ENCODE results near the gene RPTOR.

RPTOR gene

DNA sequence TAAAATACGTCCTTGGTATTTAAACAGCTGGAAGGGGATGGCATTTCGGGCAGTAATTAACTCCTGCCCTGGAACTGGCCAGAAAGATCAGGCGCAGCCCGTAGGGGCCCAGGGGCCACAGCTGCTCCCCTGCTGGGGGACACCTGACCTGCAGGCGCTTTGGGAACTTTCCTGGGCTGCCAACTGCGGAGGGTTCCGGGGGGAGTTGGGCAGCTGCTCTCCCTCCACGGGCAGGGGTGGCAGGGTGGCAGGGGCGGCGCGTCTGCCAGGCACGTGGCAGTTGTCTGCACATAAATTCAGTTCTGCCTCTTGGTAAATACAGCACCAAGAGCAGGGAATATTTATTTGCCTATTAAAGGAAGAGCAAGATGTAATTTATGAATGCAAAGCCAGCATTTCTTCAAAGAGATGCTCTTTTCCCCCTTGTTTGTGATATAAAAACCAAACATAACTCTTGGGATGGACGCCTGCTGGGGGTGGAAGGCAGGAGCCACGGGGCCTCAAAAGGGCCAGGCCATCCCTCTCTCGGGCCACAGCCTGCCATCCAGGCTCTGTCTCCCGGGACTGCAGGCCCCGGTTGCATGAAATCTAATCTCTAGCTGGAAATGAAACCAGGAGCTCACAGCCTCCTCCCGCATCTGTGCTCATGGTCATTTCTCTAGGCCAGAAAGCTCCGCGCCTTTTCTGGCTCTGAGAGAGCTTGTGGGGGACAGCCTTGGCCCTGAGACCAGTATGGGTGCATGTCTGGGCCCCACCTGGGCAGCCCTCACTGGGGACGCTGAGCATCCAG is 417.1 kb downstream of the RPTOR start:
- DNase-seq (ENCODE audit: low read depth) = no peak

DNA sequence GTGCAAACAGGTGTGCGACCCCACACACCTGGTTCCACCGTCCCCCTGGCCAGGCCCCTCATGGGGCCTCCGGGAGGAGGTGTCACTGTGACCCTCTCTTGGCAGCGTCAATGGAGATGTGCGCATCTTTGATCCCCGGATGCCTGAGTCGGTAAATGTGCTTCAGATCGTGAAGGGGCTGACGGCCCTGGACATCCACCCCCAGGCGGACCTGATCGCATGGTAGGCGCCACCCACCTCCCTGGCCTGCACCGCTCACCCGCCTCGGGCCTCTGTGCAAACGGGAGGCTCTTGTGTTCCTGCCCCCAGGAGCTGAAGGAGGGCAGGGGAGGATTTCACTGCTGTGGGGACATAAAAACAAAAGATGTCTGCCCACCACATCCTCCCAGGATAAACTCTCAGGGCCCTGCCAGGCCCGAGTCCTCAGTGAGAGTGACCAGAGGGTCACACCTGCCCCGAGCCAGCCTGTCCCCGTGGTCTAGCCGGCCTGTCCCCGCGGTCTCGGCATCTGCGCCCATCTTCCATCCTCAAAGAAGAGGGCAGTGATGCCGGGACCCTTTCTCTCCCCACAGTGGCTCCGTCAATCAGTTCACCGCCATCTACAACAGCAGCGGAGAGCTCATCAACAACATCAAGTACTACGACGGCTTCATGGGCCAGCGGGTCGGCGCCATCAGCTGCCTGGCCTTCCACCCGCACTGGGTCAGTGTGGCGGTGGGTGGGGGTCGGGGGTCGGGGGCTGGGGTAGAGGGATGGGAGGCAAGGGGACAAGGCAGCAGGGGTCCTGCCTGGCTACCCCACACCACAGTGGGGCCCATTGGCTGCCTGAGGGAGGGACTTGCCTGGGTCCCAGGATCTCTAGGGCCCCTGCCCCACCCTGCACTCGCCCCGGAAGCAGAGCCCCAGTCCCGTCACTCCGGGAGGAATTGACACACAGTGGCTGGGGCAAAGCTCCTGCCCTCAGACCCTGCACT is 418.0 kb downstream of the RPTOR start:
- DNase-seq (ENCODE audit: low read depth) = no peak

DNA sequence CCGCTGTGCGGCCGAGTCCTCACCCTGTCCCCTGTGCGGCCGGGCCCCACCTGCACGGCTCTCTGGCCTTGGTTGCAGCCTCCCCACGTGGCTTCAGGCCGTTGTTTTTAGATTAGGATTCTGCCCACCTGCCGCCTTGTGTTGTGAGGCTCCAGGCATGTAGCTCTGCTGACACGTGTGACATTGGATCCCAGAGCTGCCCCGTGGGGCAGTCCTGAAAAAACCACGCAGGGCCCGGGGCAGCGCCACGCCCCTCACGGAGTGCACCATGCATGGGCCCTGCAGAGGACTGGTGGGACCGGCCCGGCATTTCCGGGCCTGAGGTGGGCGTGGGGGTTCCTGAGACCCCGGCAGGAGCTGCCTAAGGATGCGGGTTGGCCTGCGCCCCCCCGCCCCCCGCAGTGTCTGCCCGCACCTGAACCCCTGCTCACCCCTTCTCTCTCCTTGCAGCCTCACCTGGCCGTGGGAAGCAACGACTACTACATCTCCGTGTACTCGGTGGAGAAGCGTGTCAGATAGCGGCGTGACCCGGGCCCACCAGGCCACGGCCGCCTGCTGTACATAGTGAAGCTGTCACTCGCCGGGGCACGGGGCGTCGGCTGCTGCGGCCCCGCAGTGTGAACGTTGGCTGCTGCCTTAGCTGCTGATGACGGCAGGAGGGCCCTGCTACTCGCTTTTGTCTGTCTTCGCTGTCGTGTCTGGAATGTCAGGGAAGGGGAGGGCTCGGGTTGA is 419.3 kb downstream of the RPTOR start:
- DNase-seq (ENCODE audit: low read depth) = no peak

DNA sequence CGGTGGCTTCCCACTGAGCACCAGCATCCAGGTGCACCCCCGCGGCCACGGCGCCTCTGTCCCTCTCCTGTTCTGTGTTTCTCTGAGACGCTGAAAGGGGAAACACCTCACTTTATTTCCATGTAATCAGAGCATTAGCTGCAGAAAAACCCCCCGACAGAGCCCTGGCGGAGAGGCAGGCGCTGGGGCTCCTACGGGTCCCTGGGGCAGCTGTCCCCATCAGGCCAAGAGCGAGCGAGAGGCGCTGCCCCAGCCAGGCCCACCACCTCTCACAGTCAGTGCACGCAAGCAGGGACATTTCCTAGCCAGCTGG is 419.9 kb downstream of the RPTOR start:
- no peak for DNase-seq (ENCODE audit: low read depth)

DNA sequence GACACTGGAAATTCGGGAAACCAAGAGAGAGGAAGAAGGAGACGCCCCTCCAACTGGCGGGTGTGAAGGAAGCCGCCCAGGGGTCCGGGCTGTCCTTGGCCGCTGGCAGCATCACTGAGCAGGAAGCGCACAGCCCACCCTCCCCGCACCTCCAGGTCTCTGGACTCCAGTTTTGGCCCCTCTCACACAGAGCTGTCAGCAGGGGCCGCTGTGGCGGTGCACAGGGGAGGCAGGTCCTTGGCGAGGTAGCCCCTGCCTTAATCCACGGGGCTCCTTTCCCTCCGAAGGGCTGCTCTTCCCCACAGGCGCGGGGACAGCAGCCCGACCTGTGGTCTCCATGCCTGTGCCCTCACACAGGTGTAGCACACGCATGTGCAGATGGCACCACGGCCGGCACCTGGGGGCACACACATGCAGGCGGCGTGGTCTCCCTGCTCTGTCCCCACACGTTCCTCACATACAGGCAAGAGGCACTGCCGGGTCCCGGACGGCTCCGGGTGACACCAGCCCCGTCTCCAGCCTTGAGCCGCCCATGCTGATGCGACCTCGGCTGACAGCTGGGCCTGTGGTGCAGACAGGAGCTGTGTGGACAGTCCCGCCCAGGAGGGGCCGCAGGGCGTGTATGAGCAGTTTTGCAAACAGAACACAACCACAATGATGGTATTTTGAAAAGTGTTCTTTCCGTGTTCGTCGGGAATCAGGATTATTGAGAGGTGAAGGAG is 420.4 kb downstream of the RPTOR start:
- DNase-seq (ENCODE audit: low read depth) = no peak

DNA sequence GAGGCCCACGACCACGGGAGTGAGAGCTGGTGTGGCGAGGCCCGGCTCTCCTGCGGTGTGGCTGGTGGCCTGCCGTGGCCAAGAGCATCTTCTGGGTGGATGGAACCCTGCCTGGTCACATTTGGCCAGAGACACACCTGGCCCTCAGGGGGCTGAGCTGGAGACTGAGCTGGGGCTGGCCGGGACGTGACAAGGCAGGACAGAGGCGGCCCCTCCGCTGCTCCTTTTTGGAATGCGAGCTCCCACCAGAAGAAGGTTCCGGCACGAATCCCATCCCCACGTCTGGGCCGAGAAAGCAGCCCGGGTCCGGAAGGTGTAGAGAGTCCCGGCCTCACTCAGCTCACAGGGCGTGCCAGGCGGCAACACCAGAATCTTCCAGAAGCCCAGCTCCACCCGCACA is 421.0 kb downstream of the RPTOR start:
- no peak for DNase-seq (ENCODE audit: low read depth)

DNA sequence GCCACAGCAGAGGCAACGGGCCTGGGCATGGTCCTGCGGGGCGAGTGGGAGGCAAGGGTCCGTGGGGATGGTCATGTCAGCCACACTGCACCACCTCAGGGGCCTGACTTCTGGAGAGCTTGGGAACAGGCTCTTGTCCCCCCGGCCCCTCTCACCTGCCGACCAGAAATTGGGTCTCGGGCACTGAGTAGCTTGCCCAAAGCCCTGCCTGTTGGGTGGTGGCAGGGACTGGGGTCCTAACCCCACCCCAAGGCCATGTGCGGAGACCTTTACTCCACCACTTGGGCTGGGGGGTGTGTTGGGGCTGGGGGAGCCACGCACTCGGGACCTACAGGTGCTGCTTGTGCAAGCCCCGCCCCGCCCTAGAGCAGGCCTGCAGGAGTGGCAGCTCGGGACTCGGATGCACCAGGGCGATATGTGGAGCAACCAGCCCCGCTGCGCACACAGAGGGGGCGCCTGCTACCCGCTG is 422.8 kb downstream of the RPTOR start:
- no peak for DNase-seq (ENCODE audit: low read depth)

DNA sequence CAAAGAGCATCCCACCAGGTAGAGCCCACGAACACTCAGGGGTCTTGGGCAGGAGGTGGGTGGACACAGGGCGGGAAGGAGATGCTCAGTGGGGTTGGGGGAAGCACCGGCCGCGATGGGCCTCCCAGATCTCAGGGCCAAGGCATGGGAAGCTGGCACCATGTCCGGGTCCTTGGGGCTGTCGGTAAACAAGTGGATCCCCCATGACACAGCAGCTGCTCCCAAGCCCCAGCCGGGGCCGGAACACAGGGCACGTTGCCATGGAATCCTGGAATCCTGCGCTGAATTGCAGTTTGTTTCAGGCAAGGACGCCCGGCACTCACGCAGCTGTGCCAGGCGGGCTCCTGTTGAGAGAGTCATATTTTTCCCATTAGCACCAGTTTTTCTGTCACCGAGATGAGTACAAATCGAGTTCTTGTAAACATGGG is 424.0 kb downstream of the RPTOR start:
- DNase-seq (ENCODE audit: low read depth) = no peak

DNA sequence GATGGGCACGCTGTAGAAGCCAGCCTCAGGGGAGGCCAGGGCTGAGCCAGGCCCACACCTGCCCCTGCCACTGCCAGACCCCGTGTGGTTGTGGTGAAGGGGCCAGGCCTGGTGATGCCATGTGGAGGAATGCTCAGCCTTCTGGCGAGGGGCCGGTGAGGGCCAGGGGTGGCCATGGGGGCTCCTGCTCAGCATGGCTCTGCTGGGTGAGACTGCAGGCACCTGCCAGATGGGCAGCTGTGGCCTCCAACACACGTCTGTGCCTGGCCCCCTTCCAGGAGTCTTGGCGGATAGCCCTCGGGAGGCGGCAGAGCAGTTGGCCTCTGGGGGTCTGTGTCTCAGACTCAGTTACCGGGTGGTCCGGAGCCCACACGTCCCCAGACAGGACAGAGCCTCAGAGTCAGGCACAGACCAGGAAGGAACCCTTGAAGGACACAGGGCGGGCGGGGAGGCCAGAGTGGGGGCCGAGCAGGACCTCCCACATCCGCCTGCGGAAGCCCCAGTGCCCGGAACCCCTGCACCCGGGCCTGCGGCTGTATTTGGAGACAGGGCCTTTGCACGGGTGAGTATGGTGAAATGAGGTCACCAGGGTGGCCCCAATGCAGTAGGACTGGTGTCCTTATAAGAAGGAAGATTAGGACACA is 424.5 kb downstream of the RPTOR start:
- DNase-seq (ENCODE audit: low read depth) = no peak

DNA sequence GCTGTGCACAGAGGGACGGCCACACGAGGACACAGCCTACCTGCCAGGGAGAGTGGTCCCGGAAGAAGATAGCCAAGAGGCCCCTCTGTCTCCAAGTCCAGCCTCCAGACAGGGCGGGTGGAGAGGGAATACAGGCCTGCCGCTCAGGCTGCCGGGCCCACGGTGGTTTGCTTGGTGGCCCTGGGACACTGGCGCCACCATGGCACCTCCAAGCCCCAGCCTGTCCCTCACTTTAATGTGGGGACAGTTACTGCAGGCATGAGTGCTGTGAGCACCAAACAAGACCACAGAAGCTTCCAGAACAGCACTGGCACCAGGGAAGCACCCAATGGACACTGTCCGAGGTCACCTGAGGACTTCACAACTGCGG is 425.0 kb downstream of the RPTOR start:
- no peak for DNase-seq (ENCODE audit: low read depth)

DNA sequence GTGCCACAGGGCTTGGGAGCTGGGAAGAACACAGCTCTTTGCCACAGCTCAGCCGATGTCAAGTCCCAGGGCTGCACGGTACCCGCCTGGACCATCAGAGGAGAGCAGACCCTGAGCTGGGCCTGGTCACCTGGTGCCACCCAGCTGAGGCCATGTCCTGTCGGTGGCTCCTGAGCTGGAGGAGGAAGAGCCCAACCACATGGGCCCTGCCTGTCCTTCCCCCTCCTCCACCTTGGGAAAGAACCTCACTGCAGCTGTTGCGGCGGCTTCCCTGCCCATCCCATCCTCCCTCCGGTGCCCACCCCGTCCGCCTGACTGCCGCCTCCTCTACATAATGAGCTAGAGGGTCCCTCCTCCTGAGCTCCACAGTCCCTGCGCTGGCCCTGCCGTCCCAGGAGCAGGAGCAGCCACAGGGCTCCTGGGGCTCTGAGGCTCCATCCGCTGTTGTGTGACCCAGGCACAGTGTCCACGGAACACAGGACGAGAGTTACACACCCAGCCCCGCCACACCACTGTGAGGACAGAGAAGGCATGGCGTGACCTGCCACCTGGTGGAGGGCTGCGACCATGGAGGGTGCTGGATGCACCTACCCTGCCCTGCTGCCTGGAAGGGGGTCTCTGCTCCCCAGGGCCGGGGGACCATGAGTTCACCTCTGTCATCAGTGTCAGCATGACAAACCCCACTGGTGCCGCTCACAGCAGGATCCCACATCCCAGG is 425.6 kb downstream of the RPTOR start:
- no peak for DNase-seq (ENCODE audit: low read depth)

DNA sequence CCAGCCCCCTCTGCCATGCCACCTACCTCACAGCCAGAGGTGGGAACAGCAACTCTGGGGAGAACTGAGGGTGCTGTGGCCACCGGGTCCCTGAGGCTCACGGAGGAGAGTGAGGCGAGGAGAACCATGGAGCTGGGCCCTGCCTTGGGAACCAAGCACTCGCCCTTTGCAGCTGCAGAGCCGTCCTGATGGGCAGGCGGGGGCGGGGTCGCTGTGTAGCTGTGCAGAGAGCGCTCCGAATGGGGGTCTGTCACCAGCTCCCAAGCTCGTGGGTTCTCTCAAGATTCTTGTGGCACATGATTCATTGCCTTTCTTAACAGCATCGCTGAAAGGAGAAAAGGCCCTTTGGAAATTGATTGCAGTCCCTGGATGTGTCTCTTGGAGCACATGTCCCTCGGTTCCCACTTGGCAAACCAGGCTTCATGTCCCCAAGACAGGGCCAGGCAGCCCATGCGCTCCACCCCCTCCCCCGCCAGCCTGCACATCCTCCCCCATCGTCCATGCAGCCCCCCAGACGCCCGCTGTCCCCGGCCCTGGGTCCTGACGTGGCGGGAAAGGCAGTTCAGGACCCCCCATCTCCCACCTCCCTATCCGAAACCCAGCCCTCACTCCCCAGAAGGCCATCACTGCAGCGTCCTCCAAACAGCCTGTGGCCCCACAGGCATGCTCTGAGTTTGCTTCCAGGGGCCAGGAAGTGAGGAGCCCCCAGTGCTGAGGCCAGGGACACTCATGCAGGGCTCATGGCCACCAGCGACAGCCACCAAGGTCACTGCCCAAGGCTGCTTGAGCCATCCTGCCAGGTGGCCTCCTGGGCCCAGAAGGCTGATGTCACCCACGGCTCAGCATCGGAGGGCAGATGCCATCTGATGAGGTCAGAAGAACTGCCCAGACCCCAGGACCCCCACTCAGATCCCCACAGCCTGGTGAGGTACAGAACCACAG is 426.4 kb downstream of the RPTOR start:
- no peak for DNase-seq (ENCODE audit: low read depth)

DNA sequence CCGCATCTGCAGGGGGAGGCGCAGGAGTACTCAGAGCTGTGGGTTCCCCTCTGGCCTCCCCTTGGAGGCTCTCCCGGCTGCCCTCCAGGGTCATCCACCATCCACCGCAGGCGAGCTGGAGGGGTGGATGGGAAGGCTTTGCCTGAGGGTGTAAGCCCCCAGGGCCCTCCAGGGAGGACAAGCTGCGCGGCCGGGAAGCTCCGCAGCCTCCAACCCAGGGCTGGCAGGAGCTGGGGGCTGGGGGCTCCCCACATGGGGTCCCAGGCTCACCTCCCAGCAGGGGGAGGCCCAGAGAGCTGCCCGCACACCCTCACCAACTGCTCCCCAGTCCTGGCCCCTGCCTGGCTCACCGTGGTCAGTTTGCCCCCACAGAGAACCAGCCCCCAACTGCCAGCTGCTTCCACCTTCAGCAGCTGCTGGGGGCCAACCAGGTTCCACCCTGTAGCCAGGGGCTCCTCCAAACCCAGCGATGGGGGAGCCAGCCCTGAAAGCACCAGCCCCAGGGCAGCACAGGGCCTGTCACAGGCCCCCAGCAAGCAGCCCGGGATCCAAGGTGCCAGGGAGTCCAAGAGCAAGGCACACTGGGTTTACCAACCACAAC is 427.2 kb downstream of the RPTOR start:
- DNase-seq (ENCODE audit: low read depth) = no peak

DNA sequence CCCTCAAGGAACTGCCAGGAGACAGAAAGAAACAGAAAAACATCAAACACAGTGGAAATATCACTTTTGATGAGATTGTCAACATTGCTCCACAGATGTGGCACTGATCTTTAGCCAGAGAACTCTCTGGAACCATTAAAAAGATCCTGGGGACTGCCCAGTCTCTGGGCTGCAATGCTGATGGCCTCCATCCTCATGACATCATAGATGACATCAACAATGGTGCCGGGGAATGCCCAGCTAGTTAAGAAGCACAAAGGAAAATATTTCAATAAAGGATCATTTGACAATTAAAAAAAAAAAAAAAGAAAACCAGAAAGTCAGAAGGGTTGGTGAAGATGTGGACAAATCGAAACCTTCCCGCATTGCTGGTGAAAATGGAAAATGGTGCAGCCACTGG is 432.1 kb downstream of the RPTOR start:
- no peak for DNase-seq (ENCODE audit: low read depth)

DNA sequence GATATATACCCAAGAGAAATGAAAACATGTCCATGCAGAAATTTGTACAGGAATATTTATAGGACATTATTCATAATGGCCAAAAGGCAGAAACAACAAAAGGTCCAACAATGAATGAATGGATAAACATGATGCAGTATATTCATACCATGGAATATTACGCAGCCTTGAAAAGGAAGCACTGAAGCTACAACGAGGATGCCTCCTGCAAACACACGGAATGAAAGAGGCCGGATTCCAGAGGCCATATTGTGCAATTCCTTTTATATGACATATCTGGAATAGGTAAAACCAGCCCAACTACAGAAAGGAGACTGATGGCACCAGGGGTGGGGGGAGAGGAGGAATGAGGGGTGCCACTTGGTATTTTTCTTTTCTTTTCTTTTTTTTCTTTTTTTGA is 432.5 kb downstream of the RPTOR start:
- no peak for DNase-seq (ENCODE audit: low read depth)

DNA sequence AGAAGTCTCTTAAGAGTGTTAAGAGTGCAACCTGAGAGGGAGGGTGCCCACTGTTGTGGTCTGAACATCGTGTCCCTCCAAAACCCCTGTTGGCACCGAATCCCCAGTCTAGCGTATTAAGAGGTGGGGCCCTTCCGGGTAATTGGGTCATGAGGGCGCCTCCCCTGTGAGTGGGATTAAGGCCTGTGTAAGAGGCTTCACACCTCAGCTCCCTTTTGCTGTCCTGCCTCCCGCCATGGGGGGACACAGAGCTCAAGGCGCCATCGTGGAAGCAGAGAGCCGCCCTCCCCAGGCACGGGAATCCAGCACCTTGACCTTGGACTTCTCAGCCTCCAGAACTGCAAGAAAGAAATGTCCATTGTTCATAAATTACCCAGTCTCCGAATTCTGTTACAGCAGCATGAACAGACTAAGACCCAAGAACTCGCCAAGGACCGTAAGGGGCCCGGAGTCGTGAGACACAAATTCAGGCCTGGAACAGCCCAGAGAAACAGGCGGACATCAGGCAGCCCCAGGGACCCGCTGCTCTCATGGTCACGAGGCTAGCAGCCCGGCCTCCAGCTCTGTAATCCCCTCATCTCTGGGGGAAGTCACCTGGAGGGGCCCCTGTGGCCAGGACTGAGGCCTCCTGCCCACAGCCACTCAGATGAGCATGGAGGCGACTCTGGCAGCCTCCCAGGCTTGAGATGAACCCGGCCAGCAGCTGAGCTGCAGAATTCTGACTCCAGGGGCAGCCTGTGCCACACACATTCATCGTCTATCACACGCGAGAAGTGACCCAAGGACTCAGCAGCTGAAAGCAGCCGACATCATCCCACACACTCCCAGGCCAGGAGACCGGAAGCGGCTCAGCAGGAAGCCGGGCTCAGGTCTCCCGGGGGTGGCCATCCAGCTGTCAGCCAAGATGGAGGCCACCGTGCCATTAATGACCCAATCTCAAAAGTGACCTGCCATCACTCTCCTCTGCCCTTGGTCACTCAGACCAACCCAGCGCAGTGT is 434.2 kb downstream of the RPTOR start:
- DNase-seq (ENCODE audit: low read depth) = no peak

DNA sequence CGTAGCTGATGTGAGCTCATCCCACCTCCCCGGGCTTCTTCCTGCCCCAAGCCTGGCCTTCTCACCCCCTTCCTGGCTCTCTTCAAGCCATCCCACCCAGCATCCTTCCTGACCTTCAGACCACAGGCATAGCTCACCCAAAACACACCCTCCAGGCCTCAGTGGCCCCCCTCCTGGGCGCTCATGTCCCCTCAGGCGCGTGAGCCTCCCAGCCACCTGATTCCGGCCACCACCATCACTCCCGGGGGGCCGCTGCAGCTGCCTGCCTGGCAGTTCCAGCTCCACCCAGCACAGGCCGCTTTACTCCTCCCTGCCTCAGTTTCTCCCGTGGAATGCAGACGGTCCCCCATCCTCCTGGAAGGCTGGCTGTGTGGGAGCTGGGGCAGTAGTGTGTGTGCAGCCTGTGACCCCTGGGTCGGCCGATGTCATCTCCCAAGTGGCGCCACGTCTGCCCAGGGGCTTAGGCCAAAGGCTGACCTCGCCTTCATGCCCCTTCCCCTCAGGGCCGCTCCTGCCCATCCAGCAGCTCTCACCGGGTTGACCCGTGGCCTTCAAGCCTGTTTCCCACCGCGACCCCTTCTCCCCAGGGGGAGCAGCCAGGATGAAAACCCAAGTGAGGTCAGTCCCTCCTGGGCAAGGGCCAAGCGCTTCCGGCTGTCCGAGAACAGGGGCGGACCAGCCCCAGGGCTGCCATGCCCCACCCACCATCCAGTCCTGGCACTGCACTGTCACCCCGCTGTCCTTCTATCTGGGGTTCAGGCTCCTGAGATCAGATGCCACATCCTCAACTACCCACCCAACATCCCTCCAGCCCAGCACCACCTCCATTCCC is 435.1 kb downstream of the RPTOR start:
- no peak for DNase-seq (ENCODE audit: low read depth)
